HG03095 (cell line): ENCODE data around the gene IL2RA.
A peak's percentile ranks its signal among the peaks of the same experiment; 100 is the strongest.
"Not testable (repeated sequence)": the region's sequence is repeated elsewhere in the genome, so short reads cannot be mapped to it uniquely, and the experiment has no call there.

Source experiments
- ATAC-seq: cut with Tn5 transposase; IDR thresholded peaks from one replicate; pipeline ENCODE4 v1.9.1; 2021; ENCODE audit warnings: moderate library complexity; ENCODE audit not compliant: unreplicated experiment

Gene IL2RA

GRCh38 chr10:6062101-6062771 lies at the start of gene IL2RA:
Gene IL2RA (minus strand): TSS chr10:6062367. CDS start chr10:6062151, 216 bp downstream.
- no peak for ATAC-seq

- ATAC-seq: no peak
These were observed 48.0 kb upstream of the IL2RA start for GRCh38 chr10:6110136-6110535.

GRCh38 chr10:6109444-6109775 lies 47.2 kb upstream of the IL2RA start:
- no peak for ATAC-seq

- no peak for ATAC-seq
These were observed 46.7 kb upstream of the IL2RA start for GRCh38 chr10:6108631-6109443.

GRCh38 chr10:6108072-6108471 lies 45.9 kb upstream of the IL2RA start:
- no peak for ATAC-seq

- not testable (repeated sequence) for ATAC-seq
These were observed 45.4 kb upstream of the IL2RA start for GRCh38 chr10:6107616-6108015.

- no peak for ATAC-seq
These were observed 41.4 kb upstream of the IL2RA start for GRCh38 chr10:6103591-6103990.

- ATAC-seq: no peak
These were observed 40.0 kb upstream of the IL2RA start for GRCh38 chr10:6102128-6102527.

GRCh38 chr10:6101181-6101580 lies 39.0 kb upstream of the IL2RA start:
- ATAC-seq: peak; percentile 92

GRCh38 chr10:6100370-6100769 lies 38.2 kb upstream of the IL2RA start:
- ATAC-seq: no peak

GRCh38 chr10:6098156-6098555 lies 36.0 kb upstream of the IL2RA start:
- no peak for ATAC-seq

GRCh38 chr10:6097063-6097462 lies 34.9 kb upstream of the IL2RA start:
- no peak for ATAC-seq

- ATAC-seq: no peak
These were observed 33.8 kb upstream of the IL2RA start for GRCh38 chr10:6095810-6096570.

GRCh38 chr10:6092731-6093130 lies 30.6 kb upstream of the IL2RA start:
- ATAC-seq: no peak

GRCh38 chr10:6091630-6092029 lies 29.5 kb upstream of the IL2RA start:
- ATAC-seq: no peak

- peak; percentile 12 for ATAC-seq
These were observed 27.4 kb upstream of the IL2RA start for GRCh38 chr10:6089334-6090219.

- peak; percentile 75 for ATAC-seq
These were observed 26.7 kb upstream of the IL2RA start, which contains the start of gene RBM17 for GRCh38 chr10:6088721-6089333. Gene RBM17 (plus strand): TSS chr10:6089034. CDS start chr10:6097066, 8,032 bp downstream.

GRCh38 chr10:6086375-6087233 lies 24.4 kb upstream of the IL2RA start:
- peak; percentile 44 for ATAC-seq
